Memory B cell (primary cell): ENCODE measurements around the gene GPR15LG.

Experiments
- ATAC-seq: fragments of 150-1000 bp; cut with Tn5 transposase; 2 replicates; pipeline ENCODE4 v1.10.0; 2021; ENCODE audit warnings: low read depth, mild to moderate bottlenecking, moderate library complexity
- DNase-seq, 2 donors: peaks; one replicate each; pipeline ENCODE4 v3.0.0; 2022; ENCODE audit warnings: low spot score in 2 of 2
- H3K27ac Mint-ChIP-seq: one replicate; pipeline ENCODE4 v1.8.0; 2022; ENCODE audit warnings: mild to moderate bottlenecking, moderate library complexity, mixed read lengths
- H3K27me3 Mint-ChIP-seq: one replicate; pipeline ENCODE4 v1.8.0; 2022; ENCODE audit warnings: mixed read lengths
- H3K36me3 Mint-ChIP-seq: one replicate; pipeline ENCODE4 v1.8.0; 2022; ENCODE audit warnings: mild to moderate bottlenecking, mixed read lengths
- H3K4me1 Mint-ChIP-seq: one replicate; pipeline ENCODE4 v1.8.0; 2022; ENCODE audit warnings: mixed read lengths
- H3K4me3 Mint-ChIP-seq: one replicate; pipeline ENCODE4 v1.8.0; 2022; ENCODE audit warnings: mild to moderate bottlenecking, moderate library complexity, mixed read lengths
- H3K9me3 Mint-ChIP-seq: one replicate; pipeline ENCODE4 v1.8.0; 2022; ENCODE audit warnings: mixed read lengths

GPR15LG gene

GRCh38 chr10:84193327-84193726 is 19.7 kb downstream of the GPR15LG start:
- H3K27me3 Mint-ChIP-seq = peaks cover 16% of the 10 kb centered on the region
- H3K36me3 Mint-ChIP-seq = no peaks in the 10 kb centered on the region

GRCh38 chr10:84193846-84194423 is 20.3 kb downstream of the GPR15LG start:
- H3K4me3 Mint-ChIP-seq = peak overlapping the region; percentile 43
- H3K27me3 Mint-ChIP-seq = peaks cover 17% of the 10 kb centered on the region
- no peaks in the 10 kb centered on the region for H3K9me3 Mint-ChIP-seq
- DNase-seq (no peak), ATAC-seq (no peak)
- no peaks in the 10 kb centered on the region for H3K36me3 Mint-ChIP-seq
- H3K4me1 Mint-ChIP-seq = peaks cover 3% of the 10 kb centered on the region
- H3K27ac Mint-ChIP-seq = no peak overlapping the region

More at GRCh38 chr10:84193327-84193726, 19.7 kb downstream of the GPR15LG start:
- ATAC-seq (no peak), DNase-seq (no peak)
- no peak overlapping the region for H3K4me3 Mint-ChIP-seq
- H3K27ac Mint-ChIP-seq = no peak overlapping the region
- peaks cover 3% of the 10 kb centered on the region for H3K4me1 Mint-ChIP-seq
- H3K9me3 Mint-ChIP-seq = no peaks in the 10 kb centered on the region

- Mint-ChIP-seq H3K36me3 (no peaks in the 10 kb centered on the region), H3K9me3 (no peaks in the 10 kb centered on the region), H3K4me1 (peaks cover 3% of the 10 kb centered on the region), H3K27me3 (peaks cover 17% of the 10 kb centered on the region), H3K27ac (no peak within 1 kb of the TSS), H3K4me3 (peak within 1 kb of the TSS; percentile 70)
- peak in 1 of 2 donors; percentile 34 for DNase-seq
- ATAC-seq = peak; percentile 82
These were observed 20.9 kb downstream of the GPR15LG start, which contains the start of gene CDHR1 for GRCh38 chr10:84194424-84195043. Gene CDHR1 (plus strand): TSS chr10:84194537. CDS start chr10:84194761, 224 bp downstream.

- Mint-ChIP-seq H3K36me3 (no peaks in the 10 kb centered on the region), H3K27me3 (peaks cover 19% of the 10 kb centered on the region), H3K4me3 (peak overlapping the region; percentile 70), H3K27ac (no peak overlapping the region), H3K4me1 (peaks cover 3% of the 10 kb centered on the region), H3K9me3 (no peaks in the 10 kb centered on the region)
- ATAC-seq = no peak
- DNase-seq = no peak
These were observed 21.6 kb downstream of the GPR15LG start for GRCh38 chr10:84195044-84195830.

GRCh38 chr10:84196083-84196482 is 22.5 kb downstream of the GPR15LG start:
- DNase-seq = no peak
- peak; percentile 23 for ATAC-seq
- Mint-ChIP-seq H3K27ac (no peak overlapping the region), H3K4me1 (peaks cover 3% of the 10 kb centered on the region), H3K4me3 (no peak overlapping the region), H3K9me3 (no peaks in the 10 kb centered on the region), H3K36me3 (no peaks in the 10 kb centered on the region), H3K27me3 (peaks cover 20% of the 10 kb centered on the region)

GRCh38 chr10:84196941-84197340 is 23.3 kb downstream of the GPR15LG start:
- DNase-seq (no peak), ATAC-seq (no peak)
- Mint-ChIP-seq H3K4me3 (no peak overlapping the region), H3K9me3 (no peaks in the 10 kb centered on the region), H3K27me3 (peaks cover 14% of the 10 kb centered on the region), H3K4me1 (no peaks in the 10 kb centered on the region), H3K36me3 (no peaks in the 10 kb centered on the region), H3K27ac (no peak overlapping the region)

- DNase-seq (no peak), ATAC-seq (no peak)
- H3K9me3 Mint-ChIP-seq = no peaks in the 10 kb centered on the region
- H3K4me3 Mint-ChIP-seq = no peak overlapping the region
- peaks cover 14% of the 10 kb centered on the region for H3K27me3 Mint-ChIP-seq
- H3K36me3 Mint-ChIP-seq = no peaks in the 10 kb centered on the region
- H3K4me1 Mint-ChIP-seq = no peaks in the 10 kb centered on the region
- no peak overlapping the region for H3K27ac Mint-ChIP-seq
These were observed 24.0 kb downstream of the GPR15LG start for GRCh38 chr10:84197643-84198042.

GRCh38 chr10:84198206-84198915 is 24.8 kb downstream of the GPR15LG start:
- H3K9me3 Mint-ChIP-seq = no peaks in the 10 kb centered on the region
- peaks cover 12% of the 10 kb centered on the region for H3K27me3 Mint-ChIP-seq
- H3K4me1 Mint-ChIP-seq = no peaks in the 10 kb centered on the region
- H3K4me3 Mint-ChIP-seq = no peak overlapping the region
- no peaks in the 10 kb centered on the region for H3K36me3 Mint-ChIP-seq
- ATAC-seq (no peak), DNase-seq (no peak)
- no peak overlapping the region for H3K27ac Mint-ChIP-seq

GRCh38 chr10:84200537-84201243 is 27.1 kb downstream of the GPR15LG start:
- DNase-seq = no peak
- Mint-ChIP-seq H3K4me1 (peaks cover 4% of the 10 kb centered on the region), H3K27me3 (peaks cover 11% of the 10 kb centered on the region), H3K27ac (no peak overlapping the region), H3K36me3 (no peaks in the 10 kb centered on the region), H3K9me3 (no peaks in the 10 kb centered on the region), H3K4me3 (no peak overlapping the region)
- ATAC-seq = no peak

- Mint-ChIP-seq H3K27me3 (peaks cover 9% of the 10 kb centered on the region), H3K4me3 (no peak overlapping the region), H3K27ac (no peak overlapping the region), H3K36me3 (no peaks in the 10 kb centered on the region), H3K4me1 (peaks cover 4% of the 10 kb centered on the region), H3K9me3 (no peaks in the 10 kb centered on the region)
- DNase-seq = no peak
- no peak for ATAC-seq
These were observed 27.6 kb downstream of the GPR15LG start for GRCh38 chr10:84201244-84201606.

GRCh38 chr10:84201682-84202081 is 28.1 kb downstream of the GPR15LG start:
- DNase-seq (no peak), ATAC-seq (no peak)
- no peaks in the 10 kb centered on the region for H3K9me3 Mint-ChIP-seq
- H3K4me1 Mint-ChIP-seq = peaks cover 4% of the 10 kb centered on the region
- peaks cover 10% of the 10 kb centered on the region for H3K27me3 Mint-ChIP-seq
- H3K36me3 Mint-ChIP-seq = no peaks in the 10 kb centered on the region
- no peak overlapping the region for H3K27ac Mint-ChIP-seq
- no peak overlapping the region for H3K4me3 Mint-ChIP-seq

GRCh38 chr10:84202349-84202748 is 28.7 kb downstream of the GPR15LG start:
- H3K9me3 Mint-ChIP-seq = no peaks in the 10 kb centered on the region
- DNase-seq (no peak), ATAC-seq (no peak)
- peaks cover 4% of the 10 kb centered on the region for H3K4me1 Mint-ChIP-seq
- peaks cover 17% of the 10 kb centered on the region for H3K27me3 Mint-ChIP-seq
- H3K27ac Mint-ChIP-seq = no peak overlapping the region
- no peak overlapping the region for H3K4me3 Mint-ChIP-seq
- no peaks in the 10 kb centered on the region for H3K36me3 Mint-ChIP-seq

GRCh38 chr10:84204122-84204521 is 30.5 kb downstream of the GPR15LG start:
- ATAC-seq = peak; percentile 29

More at GRCh38 chr10:84204122-84204521, 30.5 kb downstream of the GPR15LG start:
- DNase-seq = no peak
- H3K27ac Mint-ChIP-seq = no peak overlapping the region
- no peaks in the 10 kb centered on the region for H3K36me3 Mint-ChIP-seq
- no peaks in the 10 kb centered on the region for H3K9me3 Mint-ChIP-seq
- H3K4me1 Mint-ChIP-seq = peaks cover 4% of the 10 kb centered on the region
- no peak overlapping the region for H3K4me3 Mint-ChIP-seq
- H3K27me3 Mint-ChIP-seq = peaks cover 16% of the 10 kb centered on the region
